Raji (cell line): ENCODE results near the gene THADA.

Experiments
- POLR2A ChIP-seq: IDR thresholded peaks from 2 replicates; pipeline ENCODE4 v1.6.1; 2011; ENCODE audit warnings: low read depth, low read length, control low read depth; ENCODE audit not compliant: insufficient read depth

THADA gene, protein sequence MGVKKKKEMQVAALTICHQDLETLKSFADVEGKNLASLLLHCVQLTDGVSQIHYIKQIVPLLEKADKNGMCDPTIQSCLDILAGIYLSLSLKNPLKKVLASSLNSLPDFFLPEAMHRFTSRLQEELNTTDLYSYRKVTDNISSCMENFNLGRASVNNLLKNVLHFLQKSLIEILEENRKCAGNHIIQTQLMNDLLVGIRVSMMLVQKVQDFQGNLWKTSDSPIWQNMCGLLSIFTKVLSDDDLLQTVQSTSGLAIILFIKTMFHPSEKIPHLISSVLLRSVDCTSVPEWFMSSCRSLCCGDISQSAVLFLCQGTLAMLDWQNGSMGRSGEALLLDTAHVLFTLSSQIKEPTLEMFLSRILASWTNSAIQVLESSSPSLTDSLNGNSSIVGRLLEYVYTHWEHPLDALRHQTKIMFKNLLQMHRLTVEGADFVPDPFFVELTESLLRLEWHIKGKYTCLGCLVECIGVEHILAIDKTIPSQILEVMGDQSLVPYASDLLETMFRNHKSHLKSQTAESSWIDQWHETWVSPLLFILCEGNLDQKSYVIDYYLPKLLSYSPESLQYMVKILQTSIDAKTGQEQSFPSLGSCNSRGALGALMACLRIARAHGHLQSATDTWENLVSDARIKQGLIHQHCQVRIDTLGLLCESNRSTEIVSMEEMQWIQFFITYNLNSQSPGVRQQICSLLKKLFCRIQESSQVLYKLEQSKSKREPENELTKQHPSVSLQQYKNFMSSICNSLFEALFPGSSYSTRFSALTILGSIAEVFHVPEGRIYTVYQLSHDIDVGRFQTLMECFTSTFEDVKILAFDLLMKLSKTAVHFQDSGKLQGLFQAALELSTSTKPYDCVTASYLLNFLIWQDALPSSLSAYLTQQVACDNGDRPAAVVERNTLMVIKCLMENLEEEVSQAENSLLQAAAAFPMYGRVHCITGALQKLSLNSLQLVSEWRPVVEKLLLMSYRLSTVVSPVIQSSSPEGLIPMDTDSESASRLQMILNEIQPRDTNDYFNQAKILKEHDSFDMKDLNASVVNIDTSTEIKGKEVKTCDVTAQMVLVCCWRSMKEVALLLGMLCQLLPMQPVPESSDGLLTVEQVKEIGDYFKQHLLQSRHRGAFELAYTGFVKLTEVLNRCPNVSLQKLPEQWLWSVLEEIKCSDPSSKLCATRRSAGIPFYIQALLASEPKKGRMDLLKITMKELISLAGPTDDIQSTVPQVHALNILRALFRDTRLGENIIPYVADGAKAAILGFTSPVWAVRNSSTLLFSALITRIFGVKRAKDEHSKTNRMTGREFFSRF (N-terminal part only)

DNA sequence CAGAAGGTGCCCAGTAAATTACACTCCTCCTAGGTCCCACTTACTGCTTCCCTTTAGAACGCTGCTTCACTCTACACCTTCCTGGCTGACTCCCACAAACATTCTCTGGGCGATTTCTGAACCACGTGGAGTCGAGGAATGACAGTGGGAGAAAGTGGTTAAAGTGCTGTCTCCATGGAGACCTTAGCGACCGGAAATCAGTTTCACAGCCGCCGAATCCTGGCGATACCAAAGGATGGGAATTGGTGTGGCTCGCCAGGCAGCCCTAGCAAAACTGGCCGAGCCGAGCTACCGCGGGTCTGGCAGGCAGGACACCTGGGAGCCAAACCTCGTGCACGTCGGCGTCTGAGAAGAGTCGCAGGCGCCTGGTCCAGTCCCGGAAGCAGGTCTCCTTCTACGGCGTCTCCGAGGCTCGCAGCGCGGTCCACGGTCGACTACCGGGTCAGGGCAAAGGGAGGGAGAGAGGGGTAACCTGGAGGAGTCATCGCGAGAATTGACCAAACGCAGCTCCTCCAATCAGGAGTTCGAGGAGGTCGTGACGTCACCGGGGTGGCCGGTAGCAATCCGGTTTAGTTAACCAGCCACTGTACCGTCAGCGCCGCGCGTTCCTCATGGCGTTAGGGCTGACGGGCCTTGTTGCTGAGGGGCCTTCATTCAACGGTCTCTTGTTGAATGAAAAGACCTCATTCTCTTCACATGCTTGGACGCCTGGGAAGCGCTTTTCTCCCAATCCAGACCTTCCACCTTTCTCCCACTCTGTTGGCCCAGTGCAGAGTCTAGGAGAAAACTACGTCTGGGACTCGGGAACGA lies at the start of gene THADA:
TSS of gene THADA (minus strand) at position 436 of the 810 bp plus-strand sequence. CDS start 3,646 bp downstream, outside the sequence.
- peak; percentile 100 for TF ChIP-seq POLR2A

DNA sequence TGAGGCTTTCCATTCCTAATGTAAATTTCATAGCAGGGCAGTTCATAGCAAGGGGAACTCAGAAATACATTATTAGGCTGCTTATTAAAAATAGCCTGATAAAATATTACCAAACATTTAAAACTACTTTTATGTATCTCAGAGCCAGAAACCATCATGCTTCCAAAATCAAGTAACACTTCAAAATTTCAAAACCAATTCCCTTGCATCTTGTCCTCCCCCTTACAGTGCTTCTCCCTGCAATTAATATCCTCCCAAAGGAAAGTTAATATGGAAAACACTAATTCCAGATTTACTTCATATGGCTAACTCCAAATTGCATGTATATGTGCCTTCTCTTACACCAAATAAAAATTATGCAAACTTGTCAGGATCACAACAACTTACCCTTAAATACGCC lies 47.8 kb upstream of the THADA start:
- TF ChIP-seq POLR2A, result no peak

DNA sequence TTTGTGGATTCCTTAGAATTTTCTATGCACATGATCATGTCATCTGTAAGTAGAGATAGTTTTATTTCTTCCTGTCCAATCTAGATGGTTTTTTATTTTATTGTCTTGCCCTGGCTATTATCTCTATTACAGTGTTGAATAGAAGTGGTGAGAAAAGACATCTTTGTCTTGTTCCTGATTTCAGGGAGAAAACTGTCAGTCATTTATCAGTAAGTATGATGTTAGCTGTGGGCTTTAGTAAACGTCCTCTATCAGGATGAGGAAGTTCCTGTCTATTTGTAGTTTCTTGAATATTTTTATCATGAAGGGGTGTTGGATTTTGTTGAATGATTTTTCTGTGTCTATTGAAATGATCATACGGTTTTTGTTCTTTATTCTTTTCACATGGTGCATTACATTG lies 46.5 kb upstream of the THADA start:
- no peak for TF ChIP-seq POLR2A

DNA sequence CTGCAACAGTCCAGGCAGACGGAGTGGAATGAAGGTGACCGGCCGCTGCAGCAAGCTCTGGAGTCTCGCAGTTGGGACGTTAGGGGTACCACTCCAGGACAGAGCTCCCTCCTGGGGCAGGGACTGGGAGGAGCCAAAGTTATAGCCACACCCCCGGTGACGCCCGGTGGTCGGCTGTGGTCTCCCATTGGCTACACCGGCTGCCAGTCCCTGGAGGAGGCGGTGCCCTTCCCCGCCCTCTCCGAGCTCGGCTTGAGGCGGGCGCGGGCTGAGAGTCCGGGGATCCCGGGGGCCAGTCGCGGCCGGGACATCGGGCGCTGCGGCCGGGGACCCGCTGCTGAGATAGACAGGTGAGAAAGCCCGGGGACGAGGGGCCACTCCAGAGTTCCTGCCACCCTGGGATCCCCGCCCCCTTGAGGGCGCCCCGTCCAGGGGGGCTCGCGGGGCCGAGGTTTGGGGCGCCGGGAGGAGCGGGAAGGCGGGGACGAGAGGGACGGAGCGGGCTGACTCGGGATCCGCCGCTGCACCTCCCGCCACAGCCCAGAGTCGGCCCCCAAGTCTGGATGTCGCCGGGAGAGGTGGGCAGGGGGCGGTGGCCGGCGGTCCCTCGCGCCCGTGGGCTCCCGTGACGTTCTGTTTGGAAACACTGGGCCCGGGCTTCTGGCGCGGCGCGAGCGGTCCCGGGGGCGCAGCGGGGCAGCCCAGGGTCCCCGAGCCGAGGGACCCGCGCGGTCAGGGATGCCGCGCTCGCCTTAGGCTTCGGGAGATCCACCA lies 41.4 kb upstream of the THADA start, which contains the start of gene PLEKHH2:
TSS of gene PLEKHH2 (plus strand) at position 231 of the 774 bp plus-strand sequence. CDS start 7,414 bp downstream, outside the sequence.
- peak; percentile 54 for TF ChIP-seq POLR2A

DNA sequence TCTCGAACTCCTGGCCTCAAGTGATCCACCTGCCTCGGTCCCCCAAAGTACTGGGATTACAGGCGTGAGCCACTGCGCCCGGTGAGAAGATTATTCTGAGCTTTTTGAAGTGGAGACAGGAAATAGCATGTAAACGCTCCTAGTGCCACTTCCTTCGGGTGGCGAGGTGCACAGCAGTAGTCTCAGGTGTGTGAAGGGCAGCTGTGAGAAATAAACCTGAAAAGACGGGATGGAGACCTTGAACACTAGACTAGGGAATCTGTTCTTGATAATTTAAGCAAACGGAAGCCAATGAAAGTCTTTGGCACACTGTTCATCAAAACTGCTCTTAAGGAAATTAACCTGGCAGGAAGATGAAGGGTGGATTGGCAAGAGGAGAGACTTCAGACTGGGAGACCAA lies 40.8 kb upstream of the THADA start:
- TF ChIP-seq POLR2A, result no peak

DNA sequence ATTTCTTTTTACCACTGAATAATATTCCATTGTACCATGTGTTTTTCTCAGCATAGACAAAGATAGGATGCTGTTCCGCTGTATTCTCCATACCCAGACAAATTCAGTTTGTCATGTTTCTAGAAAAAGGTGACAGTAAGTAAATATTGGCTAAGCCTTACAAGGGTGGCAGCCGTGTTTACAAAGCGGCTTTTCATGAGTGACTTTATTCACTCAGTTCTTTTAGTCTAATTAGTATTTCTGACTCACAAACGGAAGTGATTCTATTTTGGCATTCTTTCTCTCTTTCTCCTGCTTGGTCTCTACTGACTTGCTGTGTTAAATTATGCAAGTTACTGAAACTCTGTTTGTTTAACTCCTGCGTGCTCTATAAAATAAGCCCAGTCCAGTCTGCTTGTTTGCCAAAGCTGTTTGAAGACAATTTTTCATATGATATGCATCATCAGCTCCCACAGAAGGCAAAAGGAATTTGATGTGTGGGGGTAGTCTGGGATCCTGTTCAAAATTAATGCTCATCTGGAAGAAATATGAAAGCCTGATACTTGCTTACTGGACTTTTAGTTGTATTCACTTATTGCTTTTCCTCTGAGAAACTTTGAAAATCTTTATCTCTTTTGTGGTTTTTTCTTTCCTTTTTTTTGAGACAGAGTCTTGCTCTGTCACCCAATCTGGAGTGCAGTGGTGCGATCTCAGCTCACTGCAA lies 38.9 kb upstream of the THADA start:
- no peak for TF ChIP-seq POLR2A

DNA sequence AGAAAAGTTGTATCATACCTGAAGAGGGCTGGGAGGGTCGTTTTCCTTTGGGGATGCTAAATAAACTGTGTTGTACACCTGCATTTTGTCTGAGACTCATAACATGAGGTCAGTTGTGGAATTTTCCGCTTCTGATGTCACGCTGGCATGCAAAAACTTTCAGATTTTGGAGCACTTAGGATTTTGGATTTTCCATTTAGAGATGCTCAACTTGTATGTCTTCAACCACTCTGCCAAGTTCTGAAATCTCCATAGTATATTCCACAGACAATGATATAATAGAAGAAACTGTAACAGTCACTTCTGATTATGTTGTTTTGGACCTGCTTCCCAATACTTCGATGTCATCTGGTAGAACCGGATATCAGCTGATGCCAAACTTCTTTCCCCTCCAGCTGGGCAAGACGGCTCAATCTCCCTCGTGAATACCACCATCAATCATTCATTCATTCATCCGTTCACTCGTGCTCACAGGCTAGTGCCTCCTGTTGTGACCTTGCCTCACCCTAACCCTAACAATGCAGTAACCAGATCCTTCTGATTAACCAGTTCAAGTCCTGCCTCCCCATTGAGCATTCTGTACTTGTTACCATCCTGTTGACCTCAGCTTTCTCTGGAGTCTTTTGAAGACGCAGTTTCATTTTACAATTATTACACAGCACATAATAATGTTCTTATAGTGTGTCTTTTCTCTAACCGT lies 35.9 kb upstream of the THADA start:
- no peak for TF ChIP-seq POLR2A

DNA sequence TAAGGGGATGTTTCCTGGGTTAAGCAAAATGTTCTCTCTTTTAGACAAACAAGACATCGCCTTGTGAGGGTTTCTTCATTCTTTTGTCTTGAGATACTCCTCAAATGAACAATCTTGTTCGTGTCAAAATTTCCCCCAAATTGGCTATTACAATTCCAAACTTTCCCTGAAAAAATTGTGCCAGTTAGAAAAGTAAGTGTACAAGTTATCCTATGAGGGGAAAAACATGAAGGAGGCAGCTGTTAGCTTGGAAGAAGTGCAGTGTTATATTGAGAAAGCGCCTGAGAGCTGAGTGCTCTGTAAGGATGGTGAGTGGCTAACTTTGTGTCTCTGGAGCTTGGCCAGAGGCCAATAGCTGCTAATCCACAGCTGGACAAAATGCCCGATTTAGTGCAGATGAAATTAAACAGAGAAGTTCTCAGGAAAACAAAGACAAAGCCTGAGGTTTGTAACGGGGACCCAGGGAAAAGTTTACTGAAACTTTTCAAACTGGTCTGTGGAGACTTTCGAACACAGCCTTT lies 27.2 kb upstream of the THADA start:
- TF ChIP-seq POLR2A, result no peak

DNA sequence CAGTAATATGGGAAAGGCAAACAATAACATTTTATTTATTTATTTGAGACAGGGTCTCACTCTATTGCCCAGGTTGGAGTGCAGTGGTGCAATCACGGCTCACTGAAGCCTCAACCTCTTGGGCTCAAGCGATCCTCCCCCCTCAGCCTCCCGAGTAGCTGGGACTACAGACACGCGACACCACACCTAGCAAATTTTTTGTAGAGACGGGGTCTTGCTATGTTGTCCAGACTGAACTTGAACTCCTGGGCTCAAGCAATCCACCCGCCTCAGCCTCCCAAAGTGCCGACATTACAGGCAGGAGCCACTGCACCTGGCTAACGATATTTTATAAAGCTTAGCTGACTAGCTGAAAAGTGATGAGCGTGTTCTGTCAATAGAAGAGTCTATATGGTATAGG lies 23.7 kb upstream of the THADA start:
- no peak for TF ChIP-seq POLR2A

DNA sequence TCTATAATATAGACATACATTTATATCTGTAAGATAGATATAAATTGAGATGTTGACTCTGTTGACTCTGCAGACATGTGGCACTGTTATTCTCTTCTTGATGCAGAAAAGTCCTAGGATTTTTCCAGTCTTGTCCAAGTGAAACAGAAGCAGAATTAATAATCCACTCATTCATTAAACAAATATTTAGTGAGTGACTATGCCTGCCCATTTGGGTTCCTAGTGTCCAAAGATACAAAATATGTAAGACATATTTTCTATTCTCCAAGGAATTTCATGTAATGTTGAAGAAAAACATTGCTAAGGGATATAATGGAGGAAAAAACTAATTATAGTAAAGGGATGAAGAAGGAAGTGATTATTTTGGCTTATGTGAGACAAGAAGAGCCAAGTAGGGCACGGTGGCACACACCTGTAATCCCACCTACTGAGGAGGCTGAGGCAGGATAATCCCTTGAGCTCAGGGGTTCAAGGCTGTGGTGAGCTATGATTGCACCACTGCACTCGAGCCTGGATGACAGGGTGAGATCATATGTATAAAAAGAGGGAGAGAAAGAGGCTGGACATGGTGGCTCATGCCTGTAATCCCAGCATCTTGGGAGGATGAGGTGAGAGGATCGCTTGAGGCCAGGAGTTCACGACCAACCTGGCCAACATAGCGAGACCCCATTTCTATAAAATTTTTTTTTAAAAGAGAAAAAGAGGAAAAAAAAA lies 21.3 kb upstream of the THADA start:
- no peak for TF ChIP-seq POLR2A

DNA sequence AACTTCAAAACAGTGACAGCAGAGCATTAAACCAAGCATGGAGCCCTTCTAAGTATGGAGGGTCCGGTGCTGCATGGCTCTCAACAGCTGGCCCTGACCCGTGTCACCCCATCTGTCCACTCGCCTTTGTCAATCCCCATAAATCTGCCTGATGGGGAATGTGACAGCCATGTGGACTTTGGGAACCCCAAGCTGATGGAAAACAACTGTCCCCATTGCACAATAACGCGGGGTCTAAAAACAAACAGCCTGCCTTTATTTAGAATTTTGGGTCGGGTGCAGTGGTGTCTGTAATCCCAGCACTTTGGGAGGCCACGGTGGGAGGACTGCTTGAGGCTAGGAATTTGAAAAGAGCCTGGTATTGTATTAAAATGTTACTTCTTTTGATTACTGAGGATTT lies 17.1 kb upstream of the THADA start:
- TF ChIP-seq POLR2A, result no peak
